ENCODE data around the gene C17orf67.

- TF ChIP-seq CTCF (IDR thresholded peaks at IDR 0.05) = no peak
- no peak for TF ChIP-seq EZH2 (IDR thresholded peaks at IDR 0.05)
- no peak for TF ChIP-seq EZH2phosphoT487 (IDR thresholded peaks at IDR 0.05)
Observed at GRCh38 chr17:56832446-56832845, 1.3 kb downstream of the C17orf67 start.

Measured in neural progenitor cell (in vitro differentiated cells).